Measurements from ENCODE around the gene ATP6V1G1.
"Not testable (repeated sequence)": the region's sequence is repeated elsewhere in the genome, so short reads cannot be mapped to it uniquely, and the experiment has no call there.

GRCh38 chr9:114601787-114602186 is 14.2 kb downstream of the ATP6V1G1 start:
- TF ChIP-seq CTCF (IDR thresholded peaks at IDR 0.05 in 8 of 11, conservative IDR thresholded peaks at IDR 0.05 in 3 of 11); POLR2A (IDR thresholded peaks at IDR 0.05); POLR2AphosphoS5 (IDR thresholded peaks at IDR 0.05): not testable (repeated sequence)
